IgD-negative memory B cell (primary cell): Measurements from ENCODE around the gene CCDC170. TPM values are rescaled to one million over a fixed set of nuclear protein-coding genes. Genes with fewer than 3 reads are reported as not detected.

Experiments used
- H3K27ac Mint-ChIP-seq, 3 donors: one replicate each; pipeline ENCODE4 v1.8.0; 2020 to 2022; ENCODE audit warnings: mild to moderate bottlenecking in 3 of 3, mixed read lengths in 3 of 3, moderate library complexity in 1 of 3
- H3K27me3 Mint-ChIP-seq: one replicate; pipeline ENCODE4 v1.8.0; 2021; ENCODE audit warnings: mixed read lengths
- H3K36me3 Mint-ChIP-seq: one replicate; pipeline ENCODE4 v1.8.0; 2020; ENCODE audit warnings: mild to moderate bottlenecking, mixed read lengths
- H3K4me1 Mint-ChIP-seq, 3 donors: one replicate each; pipeline ENCODE4 v1.8.0; 2020 to 2022; ENCODE audit warnings: mixed read lengths in 3 of 3, mild to moderate bottlenecking in 1 of 3
- H3K4me3 Mint-ChIP-seq, 4 donors: one replicate each; pipeline ENCODE4 v1.8.0; 2020 to 2022; ENCODE audit warnings: mild to moderate bottlenecking in 4 of 4, mixed read lengths in 4 of 4, moderate library complexity in 3 of 4
- H3K9me3 Mint-ChIP-seq, 3 donors: one replicate each; pipeline ENCODE4 v1.8.0; 2020 to 2021; ENCODE audit warnings: mixed read lengths in 3 of 3, mild to moderate bottlenecking in 1 of 3
- polyA plus RNA-seq: library from polyadenylated mRNA; unstranded; fragments of 300-500 nt; fragmentation: Illumina TruSeq; gene quantifications from one replicate; pipeline ENCODE4 v1.2.3, GENCODE V29; 2021

CCDC170 gene
- polyA plus RNA-seq, 1 donor from 2014 or later: not detected

GRCh38 chr6:151548201-151548600 is 54.4 kb downstream of the CCDC170 start:
- Mint-ChIP-seq H3K4me1 (no peaks in the 10 kb centered on the region), H3K9me3 (peaks cover 0 to 5% (median 5%) of the 10 kb centered on the region in 3 donors), H3K27ac (no peak overlapping the region), H3K36me3 (peaks cover 1% of the 10 kb centered on the region), H3K4me3 (no peak overlapping the region), H3K27me3 (peaks cover 5% of the 10 kb centered on the region)

DNA sequence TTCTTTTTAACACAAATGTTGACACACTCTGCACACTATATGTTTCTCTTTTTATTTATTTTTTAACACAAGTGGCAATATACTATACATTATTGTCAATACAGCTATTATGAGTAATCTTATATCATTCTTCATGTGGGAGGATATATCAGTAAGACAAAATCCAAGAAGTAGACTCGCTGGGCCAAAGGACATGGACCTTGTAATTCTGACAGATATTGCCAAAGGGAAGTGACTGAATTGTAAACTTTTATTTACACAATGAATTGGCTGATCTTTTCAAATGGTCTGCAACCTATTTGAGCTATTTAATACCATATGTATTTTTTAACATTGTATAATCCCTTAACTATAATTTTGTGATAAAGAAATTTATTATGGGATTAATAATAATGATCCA is 56.0 kb downstream of the CCDC170 start:
- Mint-ChIP-seq H3K27me3 (peaks cover 2% of the 10 kb centered on the region), H3K4me1 (no peaks in the 10 kb centered on the region), H3K4me3 (no peak overlapping the region), H3K27ac (no peak overlapping the region), H3K9me3 (peaks cover 0 to 5% (median 5%) of the 10 kb centered on the region in 3 donors), H3K36me3 (peaks cover 1% of the 10 kb centered on the region)

DNA sequence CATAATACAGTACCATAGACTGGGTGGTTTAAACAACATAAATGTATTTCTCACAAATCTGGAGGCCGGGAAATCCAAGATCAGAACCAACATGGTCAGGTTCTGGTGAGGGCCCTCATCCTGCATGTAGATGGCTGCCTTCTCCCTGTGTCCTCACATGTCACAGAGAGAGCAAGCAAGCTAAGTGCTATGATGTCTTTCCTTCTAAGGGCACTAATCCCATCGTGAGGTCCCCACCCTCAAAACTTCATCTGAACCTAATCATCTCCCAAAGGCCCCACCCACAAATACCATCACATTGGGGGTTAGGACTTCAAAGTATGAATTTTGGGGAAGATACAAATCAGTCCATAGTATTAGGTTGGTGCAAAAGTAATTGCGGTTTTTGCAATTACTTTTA is 56.8 kb downstream of the CCDC170 start:
- Mint-ChIP-seq H3K9me3 (peaks cover 0 to 5% (median 5%) of the 10 kb centered on the region in 3 donors), H3K27ac (no peak overlapping the region), H3K27me3 (peaks cover 2% of the 10 kb centered on the region), H3K36me3 (peaks cover 1% of the 10 kb centered on the region), H3K4me3 (no peak overlapping the region), H3K4me1 (no peaks in the 10 kb centered on the region)

- Mint-ChIP-seq H3K36me3 (peaks cover 1% of the 10 kb centered on the region), H3K4me3 (peak overlapping the region in 1 of 4 donors; percentile 50), H3K27ac (no peak overlapping the region), H3K4me1 (no peaks in the 10 kb centered on the region), H3K9me3 (peaks cover 0 to 5% (median 5%) of the 10 kb centered on the region in 3 donors), H3K27me3 (no peaks in the 10 kb centered on the region)
These were observed 57.5 kb downstream of the CCDC170 start for GRCh38 chr6:151551223-151551857.

DNA sequence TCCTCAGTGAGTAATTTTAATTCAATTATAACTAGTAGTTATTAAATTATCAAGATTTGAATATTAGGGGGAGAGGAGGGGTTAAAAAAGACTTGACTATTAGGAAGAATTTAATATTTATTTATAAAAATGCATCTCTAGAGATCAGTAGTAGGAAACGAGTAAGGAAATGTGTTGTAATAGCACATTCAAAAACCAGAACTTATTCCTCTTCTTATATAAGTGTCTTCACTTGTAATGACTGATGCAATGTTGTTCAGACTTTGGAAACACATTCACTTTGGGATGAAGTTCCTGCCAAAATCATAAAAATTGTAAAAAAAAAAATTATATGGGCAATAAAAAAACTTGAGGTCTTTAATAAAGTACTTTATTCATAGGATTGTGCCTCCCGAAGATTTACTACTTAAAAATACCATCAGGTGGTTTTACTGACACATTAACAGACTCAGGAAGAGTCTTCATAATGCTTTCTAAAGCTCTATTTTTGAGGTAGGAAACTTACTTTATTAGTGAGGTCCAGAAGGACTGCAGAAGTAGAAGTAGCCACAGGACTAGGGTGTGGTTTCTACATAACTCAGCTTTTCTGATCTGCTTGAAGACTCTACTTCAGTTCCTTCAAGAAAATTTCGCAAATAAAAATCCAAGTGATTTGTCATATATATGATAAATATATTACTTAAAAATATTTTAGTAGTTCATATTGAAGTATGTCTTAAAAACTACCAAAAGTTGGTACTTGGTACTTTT is 59.8 kb downstream of the CCDC170 start:
- H3K27me3 Mint-ChIP-seq: no peaks in the 10 kb centered on the region
- H3K9me3 Mint-ChIP-seq: peaks cover 2 to 13% (median 5%) of the 10 kb centered on the region in 3 donors
- no peak overlapping the region for H3K4me3 Mint-ChIP-seq
- peaks cover 1% of the 10 kb centered on the region for H3K36me3 Mint-ChIP-seq
- H3K4me1 Mint-ChIP-seq: no peaks in the 10 kb centered on the region
- no peak overlapping the region for H3K27ac Mint-ChIP-seq

DNA sequence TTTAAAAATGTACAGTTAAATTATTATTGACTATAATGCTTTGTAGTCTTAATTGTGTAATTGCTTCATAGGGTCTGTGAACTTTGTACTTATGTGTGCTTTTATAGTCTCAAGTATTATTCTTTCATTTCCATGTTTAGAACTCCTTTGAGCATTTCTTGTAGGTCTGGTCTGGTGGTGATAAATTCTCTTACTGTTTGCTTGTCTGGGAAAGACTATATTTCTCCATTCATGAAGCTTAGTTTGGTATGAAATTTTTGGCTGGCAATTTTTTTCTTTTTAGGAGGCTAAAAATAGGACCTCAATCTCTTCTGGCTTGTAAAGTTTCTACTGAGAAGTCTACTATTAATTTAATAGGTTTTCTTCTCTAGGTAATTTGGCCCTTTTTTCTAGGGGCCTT is 67.4 kb downstream of the CCDC170 start:
- no peak overlapping the region for H3K4me3 Mint-ChIP-seq
- H3K27ac Mint-ChIP-seq: no peak overlapping the region
- H3K27me3 Mint-ChIP-seq: no peaks in the 10 kb centered on the region
- H3K36me3 Mint-ChIP-seq: no peaks in the 10 kb centered on the region
- peaks cover 18 to 45% (median 30%) of the 10 kb centered on the region in 3 donors for H3K9me3 Mint-ChIP-seq
- H3K4me1 Mint-ChIP-seq: no peaks in the 10 kb centered on the region

DNA sequence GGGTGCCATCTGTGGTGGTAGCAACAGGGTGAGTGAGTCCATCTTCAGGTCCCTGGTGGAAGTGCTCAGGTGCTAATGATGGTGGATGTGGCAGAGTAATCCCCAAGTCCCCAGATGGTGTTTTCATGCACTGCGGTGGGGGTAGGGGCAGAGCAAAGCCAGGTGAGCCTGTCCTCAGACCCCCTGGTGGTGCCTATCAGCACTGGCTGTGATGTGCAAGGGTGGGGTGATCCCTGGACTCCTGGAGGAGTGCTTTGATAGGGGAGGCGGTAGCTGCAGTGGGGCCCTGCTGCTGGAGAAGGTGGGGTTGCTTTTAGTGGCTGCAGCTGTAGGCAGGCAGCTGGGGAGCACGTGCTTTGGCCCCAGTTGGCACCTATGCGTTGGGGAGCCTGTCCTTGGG is 70.8 kb downstream of the CCDC170 start:
- H3K9me3 Mint-ChIP-seq: peaks cover 13 to 29% (median 27%) of the 10 kb centered on the region in 3 donors

GRCh38 chr6:151565940-151566339 is 72.1 kb downstream of the CCDC170 start:
- Mint-ChIP-seq H3K27ac (no peak overlapping the region), H3K36me3 (no peaks in the 10 kb centered on the region), H3K27me3 (peaks cover 10% of the 10 kb centered on the region), H3K4me3 (no peak overlapping the region), H3K9me3 (peaks cover 9 to 23% (median 16%) of the 10 kb centered on the region in 3 donors), H3K4me1 (no peaks in the 10 kb centered on the region)

More for the DNA sequence above, 70.8 kb downstream of the CCDC170 start:
- Mint-ChIP-seq H3K4me3 (no peak overlapping the region), H3K27ac (no peak overlapping the region), H3K4me1 (no peaks in the 10 kb centered on the region), H3K27me3 (peaks cover 10% of the 10 kb centered on the region), H3K36me3 (no peaks in the 10 kb centered on the region)

DNA sequence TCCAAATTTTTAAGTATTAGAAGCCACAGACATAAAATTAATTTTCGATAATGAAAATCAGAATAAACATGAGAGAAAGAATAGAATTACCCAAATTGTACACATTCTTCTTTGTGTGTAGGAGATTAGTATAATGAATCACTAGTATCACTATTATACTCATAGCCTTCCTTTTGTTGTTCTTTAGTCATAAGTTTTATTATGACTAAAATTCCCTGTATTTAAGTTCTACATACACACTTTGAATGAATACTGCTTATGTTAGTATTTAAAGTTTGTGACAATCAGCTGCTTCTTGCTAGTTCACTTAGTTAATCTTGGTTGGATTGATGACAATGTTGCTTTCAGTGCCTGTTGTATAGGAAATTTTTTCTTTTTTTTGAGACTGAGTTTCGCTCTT is 72.7 kb downstream of the CCDC170 start:
- H3K4me3 Mint-ChIP-seq: no peak overlapping the region
- no peaks in the 10 kb centered on the region for H3K36me3 Mint-ChIP-seq
- no peak overlapping the region for H3K27ac Mint-ChIP-seq
- no peaks in the 10 kb centered on the region for H3K4me1 Mint-ChIP-seq
- peaks cover 9 to 20% (median 11%) of the 10 kb centered on the region in 3 donors for H3K9me3 Mint-ChIP-seq
- peaks cover 10% of the 10 kb centered on the region for H3K27me3 Mint-ChIP-seq

DNA sequence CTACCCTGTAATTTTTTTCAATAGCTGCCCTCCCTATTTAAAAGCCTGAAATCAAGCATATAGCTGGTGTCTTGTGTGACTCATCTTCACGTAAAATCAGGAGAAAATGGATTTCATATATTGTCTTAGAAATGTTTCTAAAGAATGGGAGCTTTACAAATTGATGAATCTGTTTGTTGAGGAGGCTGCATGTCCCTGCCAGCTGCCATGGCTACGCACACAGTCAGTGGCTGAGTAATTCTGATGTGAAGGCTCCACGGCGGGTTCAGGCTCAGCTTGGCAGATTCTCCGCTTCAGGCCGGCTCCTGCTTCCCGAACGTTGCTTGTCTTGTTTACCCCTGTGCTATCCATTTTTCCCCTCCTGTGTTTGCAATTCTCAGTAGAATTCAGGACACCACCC is 82.8 kb downstream of the CCDC170 start:
- H3K27me3 Mint-ChIP-seq: peaks cover 5% of the 10 kb centered on the region
- no peaks in the 10 kb centered on the region for H3K36me3 Mint-ChIP-seq
- no peak overlapping the region for H3K27ac Mint-ChIP-seq
- no peaks in the 10 kb centered on the region for H3K9me3 Mint-ChIP-seq
- H3K4me3 Mint-ChIP-seq: no peak overlapping the region
- H3K4me1 Mint-ChIP-seq: peaks cover 0 to 3% (median 0%) of the 10 kb centered on the region in 3 donors

GRCh38 chr6:151577257-151577656 is 83.4 kb downstream of the CCDC170 start:
- Mint-ChIP-seq H3K36me3 (peaks cover 2% of the 10 kb centered on the region), H3K27me3 (peaks cover 5% of the 10 kb centered on the region), H3K9me3 (no peaks in the 10 kb centered on the region), H3K27ac (no peak overlapping the region), H3K4me3 (no peak overlapping the region), H3K4me1 (peaks cover 0 to 3% (median 0%) of the 10 kb centered on the region in 3 donors)

DNA sequence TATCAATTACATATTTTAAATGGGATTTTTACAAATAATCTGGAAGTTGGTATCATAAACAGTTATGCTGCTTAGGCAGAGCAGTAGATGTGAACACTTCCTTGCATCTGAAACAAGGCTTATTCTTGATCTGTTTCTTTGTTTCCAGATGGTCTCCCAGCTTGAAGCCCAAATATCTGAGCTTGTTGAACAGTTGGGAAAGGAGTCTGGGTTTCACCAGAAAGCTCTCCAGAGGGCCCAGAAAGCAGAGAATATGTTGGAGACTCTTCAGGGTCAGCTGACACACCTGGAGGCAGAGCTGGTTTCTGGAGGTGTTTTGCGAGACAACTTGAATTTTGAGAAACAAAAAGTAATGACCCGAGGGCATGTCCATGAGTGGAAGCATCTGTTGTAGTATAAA is 91.9 kb downstream of the CCDC170 start:
- H3K9me3 Mint-ChIP-seq: peaks cover 0 to 5% (median 3%) of the 10 kb centered on the region in 3 donors
- H3K4me1 Mint-ChIP-seq: no peaks in the 10 kb centered on the region
- H3K27me3 Mint-ChIP-seq: peaks cover 10% of the 10 kb centered on the region
- H3K27ac Mint-ChIP-seq: no peak overlapping the region
- no peak overlapping the region for H3K4me3 Mint-ChIP-seq
- peaks cover 3% of the 10 kb centered on the region for H3K36me3 Mint-ChIP-seq

DNA sequence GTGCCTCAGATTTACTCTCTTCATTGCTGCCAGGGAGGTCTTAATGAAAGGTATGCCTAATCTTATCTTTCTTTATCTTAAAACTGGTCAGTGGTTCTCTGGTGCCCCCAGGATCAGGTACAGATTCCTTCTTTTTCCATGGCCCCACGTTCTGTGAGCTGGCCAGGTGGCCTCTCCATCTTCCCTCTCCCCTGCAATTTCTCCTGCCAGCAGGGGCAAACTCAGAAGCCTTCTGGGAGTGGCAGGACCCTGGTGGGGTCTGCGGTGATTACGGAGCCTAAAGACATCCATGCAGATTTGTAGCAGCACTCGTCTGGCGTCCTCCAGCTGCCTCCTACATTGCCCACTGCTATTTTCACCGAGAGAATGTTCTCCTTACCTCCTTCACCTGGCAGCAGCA is 95.8 kb downstream of the CCDC170 start:
- peaks cover 10% of the 10 kb centered on the region for H3K27me3 Mint-ChIP-seq
- H3K27ac Mint-ChIP-seq: peak overlapping the region in 1 of 3 donors; percentile 80
- H3K4me3 Mint-ChIP-seq: no peak overlapping the region
- H3K9me3 Mint-ChIP-seq: peaks cover 0 to 5% (median 2%) of the 10 kb centered on the region in 3 donors
- H3K36me3 Mint-ChIP-seq: no peaks in the 10 kb centered on the region
- H3K4me1 Mint-ChIP-seq: no peaks in the 10 kb centered on the region

DNA sequence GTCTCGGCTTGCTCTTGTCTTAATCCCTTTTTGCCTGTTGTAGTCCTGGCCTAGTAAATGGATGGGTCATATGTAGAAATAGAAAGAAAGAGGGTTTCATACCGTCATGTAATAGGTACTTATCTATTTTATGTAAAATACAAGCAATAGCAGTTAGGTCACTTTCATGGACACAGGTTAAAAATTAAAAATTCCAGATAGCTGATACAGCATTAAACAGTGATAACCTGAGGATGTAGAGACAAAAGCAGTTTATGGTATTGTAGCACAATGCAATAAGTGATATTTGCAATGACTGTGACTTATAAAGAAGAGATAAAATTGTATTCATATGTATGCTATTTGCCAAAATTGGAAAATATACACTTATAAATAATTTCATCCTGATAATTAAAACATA is 96.9 kb downstream of the CCDC170 start:
- Mint-ChIP-seq H3K36me3 (no peaks in the 10 kb centered on the region), H3K4me3 (no peak overlapping the region), H3K27ac (no peak overlapping the region), H3K27me3 (peaks cover 10% of the 10 kb centered on the region), H3K4me1 (no peaks in the 10 kb centered on the region), H3K9me3 (peaks cover 0 to 5% (median 2%) of the 10 kb centered on the region in 3 donors)

DNA sequence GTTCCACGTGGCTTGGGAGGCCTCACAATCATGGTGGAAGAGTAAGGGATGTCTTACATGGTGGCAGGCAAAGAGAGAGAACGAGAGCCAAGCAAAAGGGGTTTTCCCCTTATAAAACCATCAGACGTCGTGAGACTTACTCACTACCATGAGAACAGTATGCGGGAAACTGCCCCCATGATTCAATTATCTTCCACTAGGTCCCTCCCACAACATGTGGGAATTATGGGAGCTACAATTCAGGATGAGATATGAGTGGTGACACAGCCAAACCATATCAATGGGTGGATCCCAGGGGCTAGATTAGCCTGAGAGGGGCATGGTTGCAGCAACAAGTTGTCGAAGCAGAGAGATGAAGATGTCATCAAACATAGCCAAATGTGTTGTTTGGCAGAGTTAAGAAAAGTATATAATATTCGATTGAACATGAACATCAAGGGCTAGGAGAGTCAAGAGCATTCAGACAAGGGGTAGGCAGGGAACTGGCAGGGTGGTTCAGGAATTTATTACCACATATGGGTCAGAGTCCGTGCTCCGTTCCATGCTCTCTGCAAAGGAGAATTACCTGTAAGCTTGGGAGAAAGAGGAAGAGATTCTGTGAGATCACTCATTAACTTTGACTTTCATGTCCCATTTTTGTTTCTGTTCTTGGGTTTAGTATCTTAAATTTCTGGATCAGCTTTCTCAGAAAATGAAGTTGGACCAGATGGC is 98.8 kb downstream of the CCDC170 start:
- Mint-ChIP-seq H3K4me3 (no peak overlapping the region), H3K36me3 (no peaks in the 10 kb centered on the region), H3K27me3 (peaks cover 12% of the 10 kb centered on the region), H3K4me1 (no peaks in the 10 kb centered on the region), H3K27ac (peak overlapping the region in 1 of 3 donors; percentile 35), H3K9me3 (peaks cover 0 to 5% (median 2%) of the 10 kb centered on the region in 3 donors)
